KBM-7 (cell line): ENCODE results near the gene HECW1.

ENCODE experiments used
- DNase-seq: peaks from one replicate; pipeline ENCODE4 v3.0.0-alpha.2; 2015
- in situ Hi-C: fragments of 300-500 bp; cut with MboI; formaldehyde crosslinking; loops from 2 replicates; pipeline ENCODE4 v1.14.3; 2020; ENCODE audit warnings: low sequenced_read_pairs, low pct_unique_long_range_greater_than_20kb, mixed read lengths

HECW1 gene

DNA sequence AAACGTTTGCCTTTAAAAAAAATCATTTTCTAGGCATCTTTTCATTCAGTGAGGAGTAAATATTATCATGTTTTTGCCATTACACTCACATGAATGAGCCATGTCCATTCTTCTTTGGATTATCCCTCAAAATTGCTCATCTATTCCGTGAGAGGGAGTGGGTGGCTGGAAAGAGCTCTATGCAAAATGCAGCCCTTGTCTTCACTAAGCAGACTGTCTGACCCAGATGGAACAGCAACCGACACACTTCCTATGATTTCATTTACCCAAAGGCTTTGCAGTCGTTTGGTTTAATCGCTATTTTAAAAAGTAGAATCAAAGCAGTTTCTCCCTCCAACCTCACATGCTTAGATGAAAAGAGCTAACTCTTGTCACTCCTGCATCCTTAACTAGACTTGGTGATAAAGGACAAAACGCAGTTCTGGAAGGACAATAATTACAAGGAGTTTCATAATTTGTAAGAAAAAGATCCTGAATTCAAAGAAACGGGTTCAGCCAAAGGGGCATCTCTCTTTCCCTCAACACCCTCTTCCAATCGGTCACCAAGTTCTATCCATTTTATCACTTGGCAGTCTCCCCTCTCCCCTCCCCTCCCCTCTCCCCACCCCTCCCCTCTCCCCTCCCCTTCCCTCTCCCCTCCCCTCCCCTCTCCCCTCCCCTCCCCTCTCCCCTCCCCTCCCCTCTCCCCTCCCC lies 272.3 kb downstream of the HECW1 start:
- in situ Hi-C loops: no loop called here
- DNase-seq: no peak

DNA sequence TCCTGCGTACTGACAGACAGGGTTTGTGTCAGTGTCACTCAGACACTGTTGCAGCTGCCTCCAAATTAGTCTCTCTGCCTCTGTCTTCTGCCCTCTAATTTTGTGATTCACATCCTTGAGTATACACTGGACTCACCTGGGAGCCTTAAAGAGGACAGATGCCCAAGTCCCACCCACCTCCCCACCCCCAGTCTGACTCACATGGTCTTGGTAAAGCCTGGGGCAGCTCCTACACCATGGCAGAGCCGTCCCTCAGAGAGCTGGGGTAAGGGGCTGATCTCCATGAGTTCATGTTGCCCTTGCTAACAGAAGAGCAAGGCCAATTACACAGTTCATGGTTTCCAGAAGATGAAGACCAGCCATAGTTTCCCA lies 272.8 kb downstream of the HECW1 start:
- no peak for DNase-seq
- in situ Hi-C loops: no loop called here

DNA sequence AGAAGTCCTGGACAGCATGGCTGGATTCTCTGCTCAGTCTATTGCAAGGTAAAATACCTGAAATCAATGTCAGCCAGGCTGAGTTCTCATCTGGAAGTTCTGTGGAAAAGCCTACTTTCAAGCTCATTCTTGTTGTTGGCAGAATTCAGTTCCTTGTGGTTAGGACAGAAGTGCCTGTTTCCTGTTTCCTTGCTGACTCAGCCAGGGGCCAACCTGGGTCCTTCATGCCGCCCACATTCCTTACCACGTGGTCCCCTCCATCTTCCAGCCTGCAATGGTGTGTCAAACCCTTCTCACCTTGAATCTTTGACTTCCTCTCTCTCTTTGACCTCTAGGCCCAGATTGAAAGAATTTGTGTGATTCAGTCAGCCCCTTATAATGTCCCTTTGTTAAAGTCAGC lies 273.4 kb downstream of the HECW1 start:
- in situ Hi-C loops: no loop called here
- DNase-seq: peak; percentile 3

- no peak for DNase-seq
These were observed 275.5 kb downstream of the HECW1 start for GRCh38 chr7:43387932-43388331.

GRCh38 chr7:43390576-43390975 lies 278.1 kb downstream of the HECW1 start:
- DNase-seq: no peak
- in situ Hi-C loops: no loop called here

More at GRCh38 chr7:43387932-43388331, 275.5 kb downstream of the HECW1 start:
- in situ Hi-C loops: no loop called here

- DNase-seq: no peak
- in situ Hi-C loops: no loop called here
These were observed 279.1 kb downstream of the HECW1 start for GRCh38 chr7:43391518-43391917.

DNA sequence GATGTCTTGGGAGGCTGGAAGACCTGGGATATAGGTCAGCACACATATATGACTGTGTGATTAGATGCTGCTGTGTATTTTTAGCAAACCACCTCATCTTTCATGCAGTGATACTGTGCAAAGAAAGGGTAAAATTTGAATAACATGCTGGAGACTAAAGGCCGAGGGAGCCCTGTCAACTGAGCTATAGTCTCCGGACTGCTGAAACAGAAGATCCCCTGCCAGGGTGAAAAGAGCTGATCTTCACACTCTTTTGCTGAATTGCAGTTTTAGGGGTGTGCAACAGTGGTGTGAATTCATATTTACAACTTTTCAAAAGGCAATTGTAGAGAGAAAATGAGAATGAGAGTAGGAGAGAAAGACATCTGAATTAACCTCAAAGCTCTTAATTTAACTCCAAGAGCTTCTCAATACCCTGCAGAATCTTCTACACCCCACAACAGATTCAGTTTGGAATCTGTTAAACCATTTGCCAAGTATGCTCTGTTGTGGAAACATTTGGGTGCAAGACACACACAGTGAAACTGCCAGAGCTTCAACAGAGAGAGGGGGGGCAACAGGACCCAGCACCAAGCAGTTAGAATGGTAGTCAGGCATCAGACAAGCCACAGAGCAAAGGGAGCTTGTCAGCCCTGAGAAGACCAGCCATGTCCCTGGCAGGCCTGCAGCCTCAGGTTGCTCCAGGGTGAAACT lies 280.3 kb downstream of the HECW1 start:
- DNase-seq: no peak
- in situ Hi-C loops: no loop called here

DNA sequence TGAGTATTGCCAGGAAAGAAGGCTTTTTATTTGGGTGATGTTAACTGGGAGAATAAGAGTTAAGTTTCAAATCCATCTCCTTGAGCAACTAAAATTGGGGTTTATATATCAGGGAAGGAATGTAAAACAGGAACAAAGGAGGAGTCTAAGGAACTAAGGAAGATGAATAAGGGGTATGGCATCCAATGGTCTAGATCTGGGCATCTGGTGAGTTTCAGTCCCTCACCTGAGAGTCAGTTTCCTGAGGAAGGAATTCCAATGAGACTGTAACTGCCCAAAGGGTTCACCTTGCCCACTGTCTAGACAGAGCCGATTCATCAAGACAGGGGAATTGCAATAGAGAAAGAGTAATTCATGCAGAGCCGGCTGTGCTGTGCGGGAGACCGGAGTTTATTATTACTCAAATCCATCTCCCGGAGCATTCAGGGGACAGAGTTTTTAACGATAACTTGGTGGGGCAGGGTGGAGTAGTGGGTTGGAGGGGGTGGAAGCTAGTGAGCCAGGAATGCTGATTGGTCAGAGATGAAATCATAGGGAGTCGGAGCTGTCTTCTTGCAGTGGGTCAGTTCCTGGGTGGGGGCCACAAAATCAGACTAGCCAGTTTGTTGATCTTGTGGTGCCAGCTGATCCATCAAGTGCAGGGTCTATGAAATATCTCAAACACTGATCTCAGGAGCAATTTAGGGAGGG lies 282.1 kb downstream of the HECW1 start:
- no peak for DNase-seq
- in situ Hi-C loops: no loop called here

DNA sequence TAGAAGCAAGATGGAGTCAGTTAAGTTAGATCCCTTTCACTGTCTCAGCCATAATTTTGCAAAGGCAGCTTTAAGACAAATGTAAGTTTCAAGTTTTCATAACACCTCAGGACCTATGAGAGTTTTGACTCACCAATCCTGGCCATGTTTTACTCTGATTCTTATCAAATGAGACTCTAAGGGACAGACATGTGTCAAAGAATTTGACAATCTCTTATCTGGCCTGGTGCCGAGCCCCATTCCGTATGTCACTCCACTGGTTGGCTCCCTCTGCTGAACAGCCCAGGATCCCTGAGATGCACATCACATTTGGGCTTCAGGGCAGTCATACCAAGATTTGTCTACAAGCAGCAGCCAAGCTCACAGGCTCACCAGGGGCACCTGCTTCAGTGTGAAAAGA lies 282.9 kb downstream of the HECW1 start:
- no peak for DNase-seq
- in situ Hi-C loops: no loop called here

DNA sequence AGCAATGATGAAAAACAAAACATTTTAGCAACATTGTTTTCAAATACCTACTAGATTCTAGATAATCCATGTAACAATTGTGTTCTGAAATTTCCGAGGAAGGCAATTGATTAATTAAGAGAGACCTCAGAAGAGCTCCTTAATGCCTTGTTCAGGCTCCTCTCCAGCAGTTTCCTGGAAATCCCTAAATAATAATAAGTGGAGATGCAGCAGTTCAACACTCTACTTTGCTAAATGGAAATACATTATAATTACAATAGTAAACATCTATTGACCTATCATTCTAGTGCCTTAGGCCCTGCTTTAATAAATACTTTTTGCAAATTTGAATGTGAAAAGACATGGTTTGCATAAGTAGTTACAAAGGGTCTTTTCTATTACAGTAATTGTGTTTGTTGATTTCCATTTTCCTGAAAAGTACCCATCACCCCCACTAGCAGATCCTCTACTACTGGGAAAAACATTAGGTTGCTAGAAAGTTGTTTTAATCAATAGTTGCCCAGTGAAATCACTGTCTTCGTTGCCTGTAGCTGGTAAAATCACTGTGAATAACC lies 283.8 kb downstream of the HECW1 start:
- no peak for DNase-seq
- in situ Hi-C loops: no loop called here

DNA sequence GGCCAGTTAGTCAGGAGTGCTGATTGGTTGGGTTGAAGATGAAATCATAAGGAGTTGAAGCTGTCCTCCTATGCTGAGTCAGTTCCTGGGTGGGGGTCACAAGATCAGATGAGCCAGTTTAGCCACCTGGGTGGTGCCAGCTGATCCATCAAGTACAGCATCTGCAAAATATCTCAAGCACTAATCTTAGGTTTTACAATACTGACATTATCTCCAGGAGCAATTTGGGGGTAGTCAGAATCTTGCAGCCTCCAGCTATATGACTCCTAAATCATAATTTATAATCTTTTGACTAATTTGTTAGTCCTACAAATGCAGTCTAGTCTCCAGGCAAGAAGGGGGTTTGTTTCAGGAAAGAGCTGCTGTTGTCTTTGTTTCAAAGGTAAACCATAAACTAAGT lies 286.4 kb downstream of the HECW1 start:
- in situ Hi-C loops: no loop called here
- DNase-seq: no peak

DNA sequence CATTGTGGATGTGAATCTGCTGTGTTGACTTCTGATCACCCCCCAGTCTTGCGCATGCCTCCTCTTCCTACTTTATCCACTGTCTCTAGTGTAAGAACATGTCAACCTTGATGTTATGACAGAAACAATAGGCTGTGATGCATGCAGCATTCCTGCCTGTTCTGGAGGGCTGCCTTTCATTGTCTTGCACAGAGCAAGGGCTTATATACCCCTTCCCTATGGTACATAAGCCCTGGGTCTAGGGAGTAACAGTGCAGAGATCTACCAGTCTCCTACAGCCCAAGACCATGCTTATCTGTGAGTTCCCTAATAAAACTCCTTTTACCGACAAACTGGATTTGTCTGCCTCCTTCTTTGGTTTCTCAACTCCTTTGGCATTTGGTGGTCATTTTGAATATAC lies 293.5 kb downstream of the HECW1 start:
- no peak for DNase-seq

GRCh38 chr7:43406961-43407360 lies 294.5 kb downstream of the HECW1 start:
- DNase-seq: no peak
- in situ Hi-C loops: no loop called here

More for the DNA sequence above, 293.5 kb downstream of the HECW1 start:
- in situ Hi-C loops: no loop called here

- in situ Hi-C loops: no loop called here
- no peak for DNase-seq
These were observed 296.5 kb downstream of the HECW1 start for GRCh38 chr7:43408981-43409380.

GRCh38 chr7:43417455-43417854 lies 305.0 kb downstream of the HECW1 start:
- DNase-seq: no peak
- in situ Hi-C loops: no loop called here

DNA sequence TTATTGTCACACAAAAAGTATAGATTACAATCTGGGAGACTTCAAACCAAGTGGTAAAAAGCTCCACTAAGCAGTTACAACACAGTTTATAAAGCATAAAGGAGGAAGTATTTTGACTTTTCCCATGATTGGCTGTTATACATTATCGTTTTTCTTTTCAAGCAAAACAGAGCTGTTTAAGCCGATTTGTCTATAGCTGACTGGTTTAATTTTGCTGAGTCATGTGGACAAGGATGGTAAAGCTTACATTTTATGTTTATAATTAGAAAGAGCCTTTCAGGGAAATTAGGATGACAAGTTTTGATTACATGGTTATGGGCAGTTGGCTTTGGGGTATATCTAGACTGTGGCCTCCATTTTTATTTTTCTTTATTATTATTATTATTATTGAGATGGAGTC lies 318.0 kb downstream of the HECW1 start:
- in situ Hi-C loops: no loop called here
- DNase-seq: no peak

- DNase-seq: no peak
- in situ Hi-C loops: no loop called here
These were observed 318.7 kb downstream of the HECW1 start for GRCh38 chr7:43431020-43431595.

GRCh38 chr7:43433639-43434038 lies 321.2 kb downstream of the HECW1 start:
- DNase-seq: no peak
- in situ Hi-C loops: no loop called here

DNA sequence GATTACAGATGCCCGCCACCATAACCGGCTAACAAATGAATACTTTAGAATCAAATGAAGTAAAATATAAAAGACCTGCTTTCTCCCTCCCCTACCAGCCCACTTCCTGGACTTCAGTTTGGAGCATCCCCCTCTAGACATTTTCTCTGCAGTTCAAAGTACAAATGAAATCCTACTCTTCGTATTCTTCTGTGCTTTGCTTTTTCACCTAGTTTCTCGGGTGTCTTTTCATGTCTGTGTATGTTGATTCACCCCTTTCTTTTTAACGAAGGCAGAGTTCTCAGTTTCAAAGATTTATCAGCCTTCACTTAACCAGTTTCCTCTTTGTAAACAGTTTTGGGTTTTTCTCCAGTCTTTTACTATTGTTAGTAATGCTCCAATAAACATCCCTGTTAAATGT lies 324.6 kb downstream of the HECW1 start:
- in situ Hi-C loops: no loop called here
- no peak for DNase-seq
